ENCODE data around the gene LUZP4. TPM values are rescaled to one million over a fixed set of nuclear protein-coding genes. Genes with fewer than 3 reads are reported as not detected.
A peak's percentile ranks its signal among the peaks of the same experiment; 100 is the strongest.
"Not testable (repeated sequence)": the region's sequence is repeated elsewhere in the genome, so short reads cannot be mapped to it uniquely, and the experiment has no call there.

The LUZP4 gene
- total RNA-seq, 1 experiment from 2014 or later = not detected

DNA sequence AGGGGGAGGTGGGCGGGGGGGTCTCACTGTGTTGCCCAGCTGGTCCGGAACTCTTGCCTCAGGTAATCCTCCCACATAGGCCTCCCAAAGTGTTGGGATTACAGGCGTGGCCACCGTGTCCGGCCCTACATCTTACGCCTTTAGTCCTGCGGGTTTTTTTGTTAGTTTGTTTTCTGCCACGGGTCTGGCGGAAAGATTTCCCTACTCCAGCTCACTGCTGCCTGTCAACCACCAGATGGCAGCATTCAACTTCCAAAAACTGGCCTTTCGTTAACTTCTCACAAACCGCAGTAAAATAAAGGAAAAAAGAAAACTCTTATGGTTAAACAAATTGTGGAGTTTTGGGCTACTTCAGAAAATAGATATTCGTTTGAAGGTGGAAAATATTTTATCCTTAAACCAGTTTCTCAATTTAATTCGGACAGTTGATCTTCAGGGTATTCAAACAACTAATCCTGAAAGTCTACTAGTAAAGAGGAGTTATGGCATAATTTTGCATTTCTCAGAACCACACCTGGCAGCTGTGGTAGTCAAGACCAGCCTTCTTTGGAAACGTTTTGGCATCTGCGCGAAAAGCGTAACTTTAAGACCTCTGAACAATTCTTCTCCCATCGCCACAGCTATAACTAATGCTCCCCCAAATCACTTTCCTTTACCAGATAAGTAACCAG, 41.1 kb downstream of the LUZP4 start:
- peak; percentile 49 for DNase-seq (ENCODE audit: low spot score)
- in situ Hi-C loops (cut with HindIII; ENCODE audit: low sequenced_read_pairs) = no loop called here

- in situ Hi-C loops (cut with HindIII; ENCODE audit: low sequenced_read_pairs) = no loop called here
- DNase-seq (ENCODE audit: low spot score) = no peak
Observed at GRCh38 chrX:115332832-115333231, 43.3 kb downstream of the LUZP4 start.

GRCh38 chrX:115333446-115333845, 43.9 kb downstream of the LUZP4 start:
- in situ Hi-C loops (cut with HindIII; ENCODE audit: low sequenced_read_pairs) = no loop called here
- DNase-seq (ENCODE audit: low spot score) = no peak

DNA sequence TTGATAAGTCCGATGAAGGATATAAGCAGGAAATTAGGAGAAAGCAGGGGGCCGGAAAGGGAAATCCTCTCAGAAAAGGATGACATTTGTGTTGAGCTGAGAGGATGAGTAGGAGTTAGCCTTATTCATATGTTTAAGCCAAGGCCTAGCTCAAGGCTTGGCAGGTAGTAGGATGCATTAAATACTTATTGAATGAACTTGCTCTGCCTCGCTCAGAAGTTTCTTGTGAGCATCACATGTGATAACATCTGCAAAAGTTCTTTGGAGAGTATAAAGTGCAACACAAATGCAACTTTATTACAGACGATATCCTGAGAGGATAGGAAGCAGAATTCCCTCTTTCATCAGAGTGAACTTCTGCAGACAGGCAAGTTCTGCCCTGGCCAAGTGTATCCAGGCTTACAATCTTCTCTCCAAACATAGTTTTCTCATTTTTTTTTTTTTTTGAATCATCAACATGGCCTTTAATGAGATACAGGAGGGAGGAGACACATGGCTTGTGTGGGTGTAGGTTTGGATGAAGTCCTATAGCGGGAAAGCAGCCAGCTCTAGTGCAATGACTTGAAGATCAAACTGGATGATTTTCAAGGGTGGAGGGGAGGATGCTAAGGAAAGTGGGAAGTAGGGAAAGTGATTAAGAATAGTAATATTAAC, 48.1 kb downstream of the LUZP4 start:
- no peak for DNase-seq (ENCODE audit: low spot score)
- in situ Hi-C loops (cut with HindIII; ENCODE audit: low sequenced_read_pairs) = no loop called here

GRCh38 chrX:115339441-115340025, 50.0 kb downstream of the LUZP4 start:
- DNase-seq (ENCODE audit: low spot score) = no peak
- in situ Hi-C loops (cut with HindIII; ENCODE audit: low sequenced_read_pairs) = no loop called here

DNA sequence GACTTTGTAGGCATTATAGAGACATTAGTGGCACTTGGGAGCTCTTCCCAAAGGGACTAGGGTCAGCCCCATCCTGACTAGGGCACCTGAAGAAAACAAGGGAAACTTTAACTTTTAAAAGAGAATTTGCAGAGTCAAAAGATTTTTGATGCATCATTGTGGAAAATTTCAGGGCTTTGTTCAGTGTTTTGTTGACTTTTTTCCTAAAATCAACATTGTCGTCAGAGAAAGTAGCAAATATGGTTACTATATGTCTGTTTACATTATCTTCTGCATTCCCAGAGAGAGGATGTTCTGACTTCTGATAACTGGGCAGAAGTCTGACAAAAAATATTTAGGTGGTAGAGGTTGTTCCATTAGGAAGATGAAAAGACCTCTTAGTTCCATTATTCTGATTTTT, 51.9 kb downstream of the LUZP4 start:
- no peak for DNase-seq (ENCODE audit: low spot score)
- in situ Hi-C loops (cut with HindIII; ENCODE audit: low sequenced_read_pairs) = no loop called here

DNA sequence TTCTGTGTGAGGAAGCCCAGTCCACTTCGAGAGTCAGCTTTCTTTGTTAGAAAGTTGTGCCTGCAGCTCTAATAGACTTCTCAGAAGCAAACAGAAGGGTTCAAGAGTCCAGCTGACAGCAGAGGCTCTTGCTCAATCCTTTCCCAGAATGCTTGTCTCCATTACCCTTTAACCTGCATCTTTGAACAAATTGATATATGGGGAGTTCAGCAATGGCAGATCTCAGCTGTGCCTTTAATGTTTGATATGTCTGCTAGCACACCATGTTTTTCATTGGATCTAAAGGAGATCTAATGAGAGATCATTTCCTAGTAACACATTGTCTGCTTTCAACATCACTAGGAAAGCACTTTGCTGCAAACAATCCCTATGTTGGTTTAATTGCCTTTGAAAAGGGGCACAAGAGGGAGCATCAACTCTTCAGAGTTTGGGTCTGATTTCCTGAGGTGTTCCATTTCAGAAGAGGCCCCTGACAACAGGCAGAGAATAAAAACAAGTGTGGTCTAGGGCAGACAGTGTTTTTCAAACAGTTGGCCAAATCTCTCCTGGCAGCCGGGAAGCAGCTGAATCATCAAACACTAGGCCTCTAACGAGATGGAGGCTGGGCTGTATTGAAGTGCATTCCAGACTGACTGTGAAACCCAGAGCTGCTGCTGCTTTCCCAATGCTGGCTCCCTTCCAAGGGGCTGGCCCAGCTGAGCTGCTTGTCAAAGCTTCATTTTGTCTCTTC, 55.5 kb downstream of the LUZP4 start:
- in situ Hi-C loops (cut with HindIII; ENCODE audit: low sequenced_read_pairs) = no loop called here
- peak; percentile 20 for DNase-seq (ENCODE audit: low spot score)

GRCh38 chrX:115345615-115346014, 56.1 kb downstream of the LUZP4 start:
- in situ Hi-C loops (cut with HindIII; ENCODE audit: low sequenced_read_pairs) = no loop called here

DNA sequence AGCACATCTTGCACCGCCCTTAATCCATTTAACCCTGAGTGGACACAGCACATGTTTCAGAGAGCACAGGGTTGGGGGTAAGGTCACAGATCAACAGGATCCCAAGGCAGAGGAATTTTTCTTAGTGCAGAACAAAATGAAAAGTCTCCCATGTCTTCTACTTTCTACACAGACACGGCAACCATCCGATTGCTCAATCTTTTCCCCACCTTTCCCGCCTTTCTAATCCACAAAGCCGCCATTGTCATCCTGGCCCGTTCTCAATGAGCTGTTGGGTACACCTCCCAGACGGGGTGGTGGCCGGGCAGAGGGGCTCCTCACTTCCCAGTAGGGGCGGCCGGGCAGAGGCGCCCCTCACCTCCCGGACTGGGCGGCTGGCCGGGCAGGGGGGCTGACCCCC, 57.2 kb downstream of the LUZP4 start:
- in situ Hi-C loops (cut with HindIII; ENCODE audit: low sequenced_read_pairs); DNase-seq (ENCODE audit: low spot score): not testable (repeated sequence)

More at GRCh38 chrX:115345615-115346014, 56.1 kb downstream of the LUZP4 start:
- DNase-seq (ENCODE audit: low spot score) = no peak

DNA sequence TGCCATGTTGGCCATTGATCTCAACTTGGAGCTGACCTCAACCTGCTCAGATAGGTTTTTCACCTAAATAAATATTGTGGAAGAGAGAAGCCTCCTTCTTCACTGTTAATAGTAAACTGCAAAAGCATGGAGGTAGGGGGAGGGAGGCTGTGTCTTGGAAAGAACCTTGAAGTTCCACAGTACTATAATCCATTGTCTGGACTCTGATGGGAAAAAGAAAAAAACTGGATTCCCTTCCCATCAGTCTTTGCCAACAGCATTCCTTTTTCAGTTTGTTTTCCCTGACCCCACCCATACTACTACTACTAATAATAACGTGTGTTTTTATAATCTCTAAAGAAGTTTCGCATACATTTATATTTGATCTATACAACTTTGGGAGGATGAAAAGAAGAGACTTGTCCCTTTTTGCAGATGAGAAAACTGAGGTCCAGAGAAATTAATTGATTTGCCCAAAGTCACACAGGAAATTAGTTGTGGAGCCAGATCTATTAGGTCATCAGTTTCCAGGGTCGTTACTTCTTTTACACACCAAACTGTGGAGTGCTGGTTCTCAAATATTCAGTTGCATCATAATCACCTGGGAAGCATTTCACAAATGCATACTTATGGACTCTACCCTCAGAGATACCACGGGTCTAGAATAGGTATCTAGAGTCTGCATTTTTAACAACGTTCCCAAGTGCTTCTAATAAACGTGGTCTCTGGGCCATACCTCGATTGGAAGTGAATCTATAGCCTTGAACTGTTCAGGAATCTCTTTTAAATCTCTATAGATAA, 59.1 kb downstream of the LUZP4 start:
- in situ Hi-C loops (cut with HindIII; ENCODE audit: low sequenced_read_pairs) = no loop called here
- DNase-seq (ENCODE audit: low spot score) = no peak

- no peak for DNase-seq (ENCODE audit: low spot score)
- in situ Hi-C loops (cut with HindIII; ENCODE audit: low sequenced_read_pairs) = no loop called here
Observed at GRCh38 chrX:115350711-115351381, 61.3 kb downstream of the LUZP4 start.

- in situ Hi-C loops (cut with HindIII; ENCODE audit: low sequenced_read_pairs) = no loop called here
- no peak for DNase-seq (ENCODE audit: low spot score)
Observed at GRCh38 chrX:115356369-115356768, 66.9 kb downstream of the LUZP4 start.

Other genes with a start within 250 kb of the LUZP4 start
- not detected in 2 replicates for gene RBMXL3, start 100.3 kb upstream of the LUZP4 start, total RNA-seq (2014; rRNA removed; shearing (Covaris generic))
- gene LRCH2, start 55.6 kb upstream of the LUZP4 start, total RNA-seq (2014; rRNA removed; shearing (Covaris generic)) = 0.10 and 0.12 TPM in 2 replicates